Prostate gland (tissue), 2 donors: ENCODE measurements around the gene COG5. TPM values are rescaled to one million over a fixed set of nuclear protein-coding genes. Genes with fewer than 3 reads are reported as not detected.

Experiments used
- DNase-seq: peaks from one replicate; pipeline ENCODE4 v3.0.0-alpha.2; 2019; ENCODE audit warnings: low spot score
- H3K27ac ChIP-seq, 2 donors: fragments of 200-600 bp; sonication (generic); 2 replicates each; pipeline ENCODE4 v1.5.1; 2017 to 2019
- H3K27me3 ChIP-seq: fragments of 200-600 bp; sonication (generic); replicated peaks from 2 replicates; pipeline ENCODE4 v1.5.1; 2019; ENCODE audit not compliant: insufficient read depth
- H3K36me3 ChIP-seq, 2 donors: fragments of 200-600 bp; sonication (generic); 1 replicate in 1 of 2; 2 replicates in 1 of 2; pipeline versions ENCODE4 v1.5.1 to v1.8.1; 2017 to 2019
- H3K4me1 ChIP-seq: fragments of 200-600 bp; sonication (generic); replicated peaks from 2 replicates; pipeline ENCODE4 v1.5.1; 2019
- H3K4me3 ChIP-seq, 2 donors: fragments of 200-600 bp; sonication (generic); 2 replicates each; pipeline ENCODE4 v1.5.1; 2017 to 2019
- H3K9me3 ChIP-seq: fragments of 200-600 bp; sonication (generic); 2 replicates; pipeline ENCODE4 v1.5.1; 2017
- POLR2A ChIP-seq: fragments of 450-650 bp; IDR thresholded peaks from one replicate; pipeline ENCODE4 v1.6.1; 2016; ENCODE audit warnings: antibody characterized with exemption, mild to moderate bottlenecking
- POLR2AphosphoS5 ChIP-seq: sonication (generic); formaldehyde crosslinking; IDR thresholded peaks from one replicate; pipeline ENCODE4 v1.6.1; 2017; ENCODE audit warnings: antibody characterized with exemption
- WGBS: methylation state at CpG from one replicate; pipeline ENCODE4 v1.1.5; 2018; 5-methylcytosine and 5-hydroxymethylcytosine counted together
- intact Hi-C: fragments of 100-400 bp; cut with DNase I; formaldehyde crosslinking; loops from one replicate; pipeline ENCODE4 v1.14.2; 2022
- total RNA-seq, 2 donors: library from RNA; depleted of rRNA; stranded (reverse); fragments of >200 nt; gene quantifications; one replicate each; pipeline ENCODE4 v1.1.0, GENCODE V29; 2016
- TF ChIP-seq, protein P1 (sequence below), 4 experiments: fragments of 200-600 bp in 2 of 4; fragments of 450-650 bp in 2 of 4; sonication (generic) in 2 of 4; IDR thresholded peaks; 1 replicate in 3 of 4; 2 replicates in 1 of 4; pipeline ENCODE4 v1.5.1; 2016 to 2019; ENCODE audit warnings: antibody characterized with exemption in 4 of 4, mild to moderate bottlenecking in 2 of 4, moderate library complexity in 2 of 4

COG5 gene
- total RNA-seq, 2 donors from 2014 or later = 35.1 to 86.4 TPM

GRCh38 chr7:107181172-107181571 lies 382.5 kb downstream of the COG5 start:
- TF ChIP-seq POLR2A (no peak), POLR2AphosphoS5 (no peak)
- TF ChIP-seq, protein P1, sequence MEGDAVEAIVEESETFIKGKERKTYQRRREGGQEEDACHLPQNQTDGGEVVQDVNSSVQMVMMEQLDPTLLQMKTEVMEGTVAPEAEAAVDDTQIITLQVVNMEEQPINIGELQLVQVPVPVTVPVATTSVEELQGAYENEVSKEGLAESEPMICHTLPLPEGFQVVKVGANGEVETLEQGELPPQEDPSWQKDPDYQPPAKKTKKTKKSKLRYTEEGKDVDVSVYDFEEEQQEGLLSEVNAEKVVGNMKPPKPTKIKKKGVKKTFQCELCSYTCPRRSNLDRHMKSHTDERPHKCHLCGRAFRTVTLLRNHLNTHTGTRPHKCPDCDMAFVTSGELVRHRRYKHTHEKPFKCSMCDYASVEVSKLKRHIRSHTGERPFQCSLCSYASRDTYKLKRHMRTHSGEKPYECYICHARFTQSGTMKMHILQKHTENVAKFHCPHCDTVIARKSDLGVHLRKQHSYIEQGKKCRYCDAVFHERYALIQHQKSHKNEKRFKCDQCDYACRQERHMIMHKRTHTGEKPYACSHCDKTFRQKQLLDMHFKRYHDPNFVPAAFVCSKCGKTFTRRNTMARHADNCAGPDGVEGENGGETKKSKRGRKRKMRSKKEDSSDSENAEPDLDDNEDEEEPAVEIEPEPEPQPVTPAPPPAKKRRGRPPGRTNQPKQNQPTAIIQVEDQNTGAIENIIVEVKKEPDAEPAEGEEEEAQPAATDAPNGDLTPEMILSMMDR (IDR thresholded peaks at IDR 0.05) = no peak
- 92% methylated on average over 5 of the region's 5 CpGs for WGBS
- peaks cover 0 to 4% of the 10 kb centered on the region in 2 donors for H3K36me3 ChIP-seq
- intact Hi-C loops = no loop called here
- DNase-seq = no peak
- peaks cover 5% of the 10 kb centered on the region for H3K4me1 ChIP-seq
- H3K9me3 ChIP-seq = no peaks in the 10 kb centered on the region
- H3K27me3 ChIP-seq = no peaks in the 10 kb centered on the region
- H3K4me3 ChIP-seq = no peak overlapping the region
- H3K27ac ChIP-seq = no peak overlapping the region

DNA sequence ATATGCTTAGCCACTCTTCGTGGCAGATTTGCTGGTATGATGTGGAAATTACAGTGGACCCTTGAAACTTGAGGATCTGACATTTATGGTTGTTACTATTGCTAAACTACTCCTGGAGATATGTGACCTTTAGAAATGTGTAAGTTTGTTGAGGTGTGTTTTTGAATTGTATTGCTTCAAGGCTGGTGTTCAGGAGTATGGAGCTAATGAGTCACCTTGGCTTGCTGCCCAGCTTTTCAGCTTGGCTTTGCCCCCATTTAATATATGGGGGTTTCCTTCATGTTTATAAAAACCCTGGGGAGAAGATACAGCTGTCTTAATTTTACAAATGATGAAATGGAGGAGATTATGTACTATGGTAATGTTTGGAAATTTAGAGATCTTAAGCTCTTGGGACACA lies 383.3 kb downstream of the COG5 start:
- intact Hi-C loops = no loop called here
- H3K4me3 ChIP-seq = no peak overlapping the region
- TF ChIP-seq POLR2A (no peak), POLR2AphosphoS5 (no peak)
- TF ChIP-seq, protein P1 (IDR thresholded peaks at IDR 0.05) = no peak
- no peaks in the 10 kb centered on the region for H3K27me3 ChIP-seq
- WGBS = 22% methylated on average over 1 of the region's 1 CpG
- H3K36me3 ChIP-seq = peaks cover 0 to 4% of the 10 kb centered on the region in 2 donors
- DNase-seq = no peak
- H3K9me3 ChIP-seq = no peaks in the 10 kb centered on the region
- H3K27ac ChIP-seq = no peak overlapping the region
- peaks cover 5% of the 10 kb centered on the region for H3K4me1 ChIP-seq

GRCh38 chr7:107179326-107180164 lies 384.2 kb downstream of the COG5 start:
- no peaks in the 10 kb centered on the region for H3K9me3 ChIP-seq
- H3K27ac ChIP-seq = no peak overlapping the region
- 90% methylated on average over 14 of the region's 14 CpGs for WGBS
- H3K4me1 ChIP-seq = peaks cover 5% of the 10 kb centered on the region
- intact Hi-C loops = no loop called here
- H3K4me3 ChIP-seq = no peak overlapping the region
- TF ChIP-seq, protein P1 (IDR thresholded peaks at IDR 0.05) = no peak
- no peak for TF ChIP-seq POLR2A
- H3K27me3 ChIP-seq = no peaks in the 10 kb centered on the region
- no peak for DNase-seq
- peaks cover 0 to 4% of the 10 kb centered on the region in 2 donors for H3K36me3 ChIP-seq

- Histone ChIP-seq H3K9me3 (no peaks in the 10 kb centered on the region), H3K4me3 (no peak overlapping the region), H3K36me3 (no peaks in the 10 kb centered on the region), H3K27ac (no peak overlapping the region), H3K4me1 (peaks cover 3% of the 10 kb centered on the region), H3K27me3 (no peaks in the 10 kb centered on the region)
- WGBS = 66% methylated on average over 4 of the region's 4 CpGs
- TF ChIP-seq, protein P1 (IDR thresholded peaks at IDR 0.05) = no peak
- TF ChIP-seq POLR2A = no peak
- no peak for TF ChIP-seq POLR2AphosphoS5
- DNase-seq = no peak
- intact Hi-C loops = no loop called here
Observed at GRCh38 chr7:107173691-107174406, 389.9 kb downstream of the COG5 start.
